ENCODE results near the gene MYNN.
A peak's percentile ranks its signal among the peaks of the same experiment; 100 is the strongest.

The MYNN gene

DNA sequence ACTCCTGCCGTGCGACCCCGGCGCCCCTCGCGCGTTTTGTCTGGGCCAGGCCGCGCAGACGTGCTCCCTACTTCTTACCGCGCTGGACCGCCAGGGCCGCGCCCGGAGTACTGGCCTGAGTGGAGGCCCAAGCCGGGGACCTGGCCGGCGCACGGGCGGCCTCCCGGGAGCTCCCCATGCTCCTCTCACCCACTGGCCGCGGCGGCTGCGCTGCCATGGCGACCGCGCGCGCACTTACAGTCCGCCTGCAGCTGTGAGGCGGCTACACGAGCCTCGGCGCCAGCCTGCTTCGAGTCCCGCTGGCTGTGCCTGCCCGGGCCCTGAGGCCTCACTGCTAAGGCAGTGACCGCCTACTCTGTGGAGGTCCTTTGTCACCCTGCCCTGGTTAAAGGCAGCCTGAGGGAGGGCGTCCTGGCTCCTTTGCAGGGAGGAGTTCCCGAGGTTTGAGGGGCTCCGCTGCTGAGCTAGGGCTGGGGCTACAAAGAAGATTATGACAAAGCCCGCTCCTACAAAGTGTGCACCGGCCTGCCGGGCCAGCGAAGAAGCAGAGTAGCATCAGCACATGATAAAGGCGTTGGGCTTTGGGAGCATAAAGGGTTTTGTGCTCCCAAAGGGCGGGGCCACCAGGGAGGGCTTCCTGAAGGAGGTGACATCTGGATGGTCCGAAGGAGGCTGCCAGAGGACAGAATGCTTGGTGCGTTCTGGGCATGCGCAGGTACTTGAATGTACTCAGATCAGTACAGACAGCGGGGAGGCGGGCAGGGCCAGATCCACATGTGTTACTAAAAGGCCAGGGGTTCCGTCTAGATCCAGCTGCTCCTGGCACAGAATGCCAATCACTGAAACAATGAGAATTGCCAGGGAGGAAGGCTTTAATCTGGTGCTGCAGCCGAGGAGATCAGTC is 39.4 kb downstream of the MYNN start, which contains the start of the genes LRRC34 and LRRIQ4:
Gene LRRC34, minus strand, starts transcription at position 573 of the 904 bp plus-strand sequence. Its CDS starts 356 bp downstream, at position 217.
Gene LRRIQ4, plus strand, starts transcription at position 539 of the 904 bp plus-strand sequence. CDS start 9,052 bp downstream, outside the sequence.
- H3K9ac ChIP-seq (ENCODE audit: insufficient read length) = peak within 1 kb of the TSS; percentile 81
- H3K4me3 ChIP-seq = peak within 1 kb of the TSS; percentile 82
- no peaks in the 10 kb centered on the region for H3K9me3 ChIP-seq (ENCODE audit: low read depth, low read length)
- DNase-seq (ENCODE audit: low read depth, low spot score) = no peak
- H3K27ac ChIP-seq = peak within 1 kb of the TSS; percentile 40; the same call in 1 of the 2 replicates
- H3K36me3 ChIP-seq (ENCODE audit: insufficient read depth, low read length) = no peaks in the 10 kb centered on the region
- peak; percentile 40 for TF ChIP-seq POLR2AphosphoS5 (IDR thresholded peaks at IDR 0.05; ENCODE audit: borderline replicate concordance, low read depth, low read length)
- no peak for TF ChIP-seq EZH2 (IDR thresholded peaks at IDR 0.05)
- TF ChIP-seq FOXP2 (optimal IDR thresholded peaks at IDR 0.05; ENCODE audit: control extremely low read depth, extremely low read length, insufficient read depth) = no peak

DNA sequence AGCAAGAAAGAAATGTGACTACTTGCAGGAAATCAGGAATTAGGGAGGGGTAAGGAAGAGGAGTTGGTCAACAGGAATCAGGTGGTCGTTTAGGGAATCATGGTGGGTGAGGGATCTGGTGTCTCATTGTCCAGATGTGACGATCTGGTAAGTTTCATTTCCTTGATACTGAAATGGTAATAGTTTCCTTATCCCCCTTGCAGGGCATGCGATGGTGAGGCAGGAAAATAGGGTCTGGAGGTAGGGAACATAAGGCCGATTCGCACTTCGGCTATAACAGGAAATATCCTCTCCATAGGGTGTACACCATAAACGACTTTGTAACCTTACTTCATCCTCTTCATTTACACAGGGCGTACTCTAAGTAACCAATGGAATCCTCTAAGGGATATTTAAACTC is 40.1 kb downstream of the MYNN start:
- no peak for DNase-seq (ENCODE audit: low read depth, low spot score)
- Histone ChIP-seq H3K4me3 (no peak overlapping the region), H3K9ac (ENCODE audit: insufficient read length) (no peak overlapping the region)

GRCh38 chr3:169813757-169814517 is 40.7 kb downstream of the MYNN start:
- Histone ChIP-seq H3K9ac (ENCODE audit: insufficient read length) (no peak overlapping the region), H3K9me3 (ENCODE audit: low read depth, low read length) (no peaks in the 10 kb centered on the region), H3K36me3 (ENCODE audit: insufficient read depth, low read length) (no peaks in the 10 kb centered on the region), H3K27ac (no peak overlapping the region), H3K4me3 (no peak overlapping the region)
- no peak for DNase-seq (ENCODE audit: low read depth, low spot score)
- no peak for TF ChIP-seq POLR2AphosphoS5 (IDR thresholded peaks at IDR 0.05; ENCODE audit: borderline replicate concordance, low read depth, low read length)
- TF ChIP-seq FOXP2 (optimal IDR thresholded peaks at IDR 0.05; ENCODE audit: control extremely low read depth, extremely low read length, insufficient read depth) = no peak
- TF ChIP-seq EZH2 (IDR thresholded peaks at IDR 0.05) = no peak

More for the DNA sequence above, 40.1 kb downstream of the MYNN start:
- H3K27ac ChIP-seq = no peak overlapping the region
- TF ChIP-seq EZH2 (IDR thresholded peaks at IDR 0.05) = no peak
- no peak for TF ChIP-seq FOXP2 (optimal IDR thresholded peaks at IDR 0.05; ENCODE audit: control extremely low read depth, extremely low read length, insufficient read depth)
- no peak for TF ChIP-seq POLR2AphosphoS5 (IDR thresholded peaks at IDR 0.05; ENCODE audit: borderline replicate concordance, low read depth, low read length)
- no peaks in the 10 kb centered on the region for H3K9me3 ChIP-seq (ENCODE audit: low read depth, low read length)
- no peaks in the 10 kb centered on the region for H3K36me3 ChIP-seq (ENCODE audit: insufficient read depth, low read length)

GRCh38 chr3:169815590-169816150 is 42.5 kb downstream of the MYNN start:
- Histone ChIP-seq H3K4me3 (no peak overlapping the region), H3K36me3 (ENCODE audit: insufficient read depth, low read length) (no peaks in the 10 kb centered on the region), H3K9ac (ENCODE audit: insufficient read length) (no peak overlapping the region), H3K27ac (no peak overlapping the region), H3K9me3 (ENCODE audit: low read depth, low read length) (no peaks in the 10 kb centered on the region)
- DNase-seq (ENCODE audit: low read depth, low spot score) = no peak
- TF ChIP-seq FOXP2 (optimal IDR thresholded peaks at IDR 0.05; ENCODE audit: control extremely low read depth, extremely low read length, insufficient read depth) = no peak
- no peak for TF ChIP-seq EZH2 (IDR thresholded peaks at IDR 0.05)
- TF ChIP-seq POLR2AphosphoS5 (IDR thresholded peaks at IDR 0.05; ENCODE audit: borderline replicate concordance, low read depth, low read length) = no peak

GRCh38 chr3:169818316-169818715 is 45.1 kb downstream of the MYNN start:
- TF ChIP-seq EZH2 (IDR thresholded peaks at IDR 0.05) (no peak), FOXP2 (optimal IDR thresholded peaks at IDR 0.05; ENCODE audit: control extremely low read depth, extremely low read length, insufficient read depth) (no peak), POLR2AphosphoS5 (IDR thresholded peaks at IDR 0.05; ENCODE audit: borderline replicate concordance, low read depth, low read length) (no peak)
- DNase-seq (ENCODE audit: low read depth, low spot score) = no peak
- H3K36me3 ChIP-seq (ENCODE audit: insufficient read depth, low read length) = no peaks in the 10 kb centered on the region
- no peak overlapping the region for H3K27ac ChIP-seq
- no peak overlapping the region for H3K4me3 ChIP-seq
- no peaks in the 10 kb centered on the region for H3K9me3 ChIP-seq (ENCODE audit: low read depth, low read length)
- H3K9ac ChIP-seq (ENCODE audit: insufficient read length) = no peak overlapping the region

DNA sequence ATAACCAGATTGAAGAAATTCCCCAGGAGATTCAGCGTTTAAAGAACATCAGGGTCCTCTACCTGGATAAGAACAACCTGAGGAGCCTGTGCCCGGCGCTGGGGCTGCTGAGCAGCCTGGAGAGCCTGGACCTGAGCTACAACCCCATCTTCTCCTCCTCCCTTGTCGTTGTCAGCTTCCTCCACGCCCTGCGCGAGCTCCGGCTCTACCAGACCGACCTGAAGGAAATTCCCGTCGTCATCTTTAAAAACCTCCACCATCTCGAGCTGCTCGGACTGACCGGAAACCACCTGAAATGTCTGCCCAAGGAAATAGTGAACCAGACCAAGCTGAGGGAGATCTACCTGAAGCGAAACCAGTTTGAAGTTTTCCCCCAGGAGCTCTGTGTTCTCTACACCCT is 48.9 kb downstream of the MYNN start:
- Histone ChIP-seq H3K27ac (no peak overlapping the region), H3K9me3 (ENCODE audit: low read depth, low read length) (no peaks in the 10 kb centered on the region), H3K4me3 (no peak overlapping the region), H3K36me3 (ENCODE audit: insufficient read depth, low read length) (no peaks in the 10 kb centered on the region), H3K9ac (ENCODE audit: insufficient read length) (no peak overlapping the region)
- no peak for DNase-seq (ENCODE audit: low read depth, low spot score)
- no peak for TF ChIP-seq POLR2AphosphoS5 (IDR thresholded peaks at IDR 0.05; ENCODE audit: borderline replicate concordance, low read depth, low read length)
- no peak for TF ChIP-seq EZH2 (IDR thresholded peaks at IDR 0.05)
- TF ChIP-seq FOXP2 (optimal IDR thresholded peaks at IDR 0.05; ENCODE audit: control extremely low read depth, extremely low read length, insufficient read depth) = no peak

DNA sequence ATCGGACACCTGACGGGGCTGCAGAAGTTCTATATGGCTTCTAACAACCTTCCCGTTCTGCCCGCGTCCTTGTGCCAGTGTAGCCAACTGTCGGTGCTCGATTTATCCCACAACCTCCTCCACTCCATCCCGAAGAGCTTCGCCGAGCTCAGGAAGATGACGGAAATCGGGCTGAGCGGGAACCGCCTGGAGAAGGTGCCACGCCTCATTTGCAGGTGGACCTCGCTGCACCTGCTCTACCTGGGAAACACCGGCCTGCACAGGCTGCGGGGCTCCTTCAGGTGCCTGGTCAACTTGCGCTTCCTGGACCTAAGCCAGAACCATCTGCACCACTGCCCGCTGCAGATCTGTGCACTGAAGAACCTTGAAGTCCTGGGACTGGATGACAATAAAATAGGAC is 49.3 kb downstream of the MYNN start:
- TF ChIP-seq POLR2AphosphoS5 (IDR thresholded peaks at IDR 0.05; ENCODE audit: borderline replicate concordance, low read depth, low read length) (no peak), EZH2 (IDR thresholded peaks at IDR 0.05) (no peak)
- Histone ChIP-seq H3K9ac (ENCODE audit: insufficient read length) (no peak overlapping the region), H3K9me3 (ENCODE audit: low read depth, low read length) (no peaks in the 10 kb centered on the region), H3K27ac (no peak overlapping the region), H3K4me3 (no peak overlapping the region), H3K36me3 (ENCODE audit: insufficient read depth, low read length) (no peaks in the 10 kb centered on the region)
- DNase-seq (ENCODE audit: low read depth, low spot score) = no peak

- DNase-seq (ENCODE audit: low read depth, low spot score) = no peak
- no peaks in the 10 kb centered on the region for H3K9me3 ChIP-seq (ENCODE audit: low read depth, low read length)
- no peak for TF ChIP-seq FOXP2 (optimal IDR thresholded peaks at IDR 0.05; ENCODE audit: control extremely low read depth, extremely low read length, insufficient read depth)
- TF ChIP-seq EZH2 (IDR thresholded peaks at IDR 0.05) = no peak
- no peak for TF ChIP-seq POLR2AphosphoS5 (IDR thresholded peaks at IDR 0.05; ENCODE audit: borderline replicate concordance, low read depth, low read length)
- no peak overlapping the region for H3K9ac ChIP-seq (ENCODE audit: insufficient read length)
- H3K4me3 ChIP-seq = no peak overlapping the region
- H3K27ac ChIP-seq = no peak overlapping the region
- H3K36me3 ChIP-seq (ENCODE audit: insufficient read depth, low read length) = no peaks in the 10 kb centered on the region
Measured at GRCh38 chr3:169822983-169823382, 49.8 kb downstream of the MYNN start.

All from SK-N-MC (cell line).